ENCODE results near the gene VAMP2.
"Not testable (repeated sequence)": the region's sequence is repeated elsewhere in the genome, so short reads cannot be mapped to it uniquely, and the experiment has no call there.

VAMP2 gene

GRCh38 chr17:8175795-8176196 lies 13.0 kb upstream of the VAMP2 start:
- DNase-seq = no peak

GRCh38 chr17:8173871-8174322 lies 11.1 kb upstream of the VAMP2 start:
- no peak for DNase-seq

GRCh38 chr17:8173056-8173870 lies 10.5 kb upstream of the VAMP2 start:
- peak; percentile 94 for DNase-seq

GRCh38 chr17:8170186-8170585 lies 7.4 kb upstream of the VAMP2 start:
- DNase-seq = not testable (repeated sequence)

GRCh38 chr17:8167526-8167925 lies 4.8 kb upstream of the VAMP2 start:
- DNase-seq = no peak

- no peak for DNase-seq
Observed at GRCh38 chr17:8166731-8167130, 4.0 kb upstream of the VAMP2 start.

GRCh38 chr17:8164815-8165131 lies 2.0 kb upstream of the VAMP2 start:
- DNase-seq = no peak

- DNase-seq = peak; percentile 79
Observed at GRCh38 chr17:8163978-8164814, 1.4 kb upstream of the VAMP2 start.

- DNase-seq = no peak
Observed at GRCh38 chr17:8162997-8163977, 539 bp upstream of the VAMP2 start.

- no peak for DNase-seq
Observed at GRCh38 chr17:8161289-8162232, 1.2 kb downstream of the VAMP2 start.

- DNase-seq = no peak
Observed at GRCh38 chr17:8160741-8161221, 2.0 kb downstream of the VAMP2 start.

GRCh38 chr17:8160224-8160577 lies 2.5 kb downstream of the VAMP2 start:
- DNase-seq = no peak

- DNase-seq = no peak
Observed at GRCh38 chr17:8159459-8160223, 3.1 kb downstream of the VAMP2 start.

GRCh38 chr17:8159032-8159400 lies 3.7 kb downstream of the VAMP2 start:
- DNase-seq = no peak

- DNase-seq = peak; percentile 87
Observed at GRCh38 chr17:8158267-8159031, 4.3 kb downstream of the VAMP2 start.

- peak; percentile 100 for DNase-seq
Observed at GRCh38 chr17:8156246-8156992, 6.3 kb downstream of the VAMP2 start.

GRCh38 chr17:8155996-8156245 lies 6.8 kb downstream of the VAMP2 start:
- no peak for DNase-seq

GRCh38 chr17:8155231-8155995 lies 7.3 kb downstream of the VAMP2 start:
- DNase-seq = no peak

- DNase-seq = no peak
Observed at GRCh38 chr17:8154608-8155155, 8.1 kb downstream of the VAMP2 start.

Data from CD4-positive, alpha-beta T cell treated with Interleukin-4 for 4 hours (primary cell).